GM21576 (cell line): Measurements from ENCODE around the gene SH3YL1.
A peak's percentile ranks its signal among the peaks of the same experiment; 100 is the strongest.

Experiments
- ATAC-seq: cut with Tn5 transposase; IDR thresholded peaks from one replicate; pipeline ENCODE4 v1.9.1; 2021; ENCODE audit warnings: mild to moderate bottlenecking, moderate library complexity; ENCODE audit not compliant: unreplicated experiment

Gene SH3YL1

GRCh38 chr2:258933-259332 lies 4.9 kb downstream of the SH3YL1 start:
- ATAC-seq = no peak

DNA sequence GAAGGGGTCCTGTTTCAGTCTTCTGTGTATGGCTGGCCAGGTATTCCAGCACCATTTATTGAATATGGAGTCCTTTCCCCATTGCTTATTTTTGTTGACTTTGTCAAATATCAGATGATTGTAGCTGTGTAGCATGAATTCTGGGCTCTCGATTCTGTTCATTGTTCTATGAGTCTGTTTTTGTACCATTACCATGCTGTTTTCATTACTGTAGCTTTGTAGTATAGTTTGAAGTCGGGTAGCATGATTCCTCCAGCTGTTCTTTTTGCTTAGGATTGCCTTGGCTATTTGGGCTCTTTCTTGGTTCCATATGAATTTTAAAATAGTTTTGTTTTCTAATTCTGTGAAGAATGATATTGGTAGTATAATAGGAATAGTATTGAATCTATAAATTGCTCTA lies 6.0 kb downstream of the SH3YL1 start:
- no peak for ATAC-seq

GRCh38 chr2:257429-257828 lies 6.4 kb downstream of the SH3YL1 start:
- no peak for ATAC-seq

DNA sequence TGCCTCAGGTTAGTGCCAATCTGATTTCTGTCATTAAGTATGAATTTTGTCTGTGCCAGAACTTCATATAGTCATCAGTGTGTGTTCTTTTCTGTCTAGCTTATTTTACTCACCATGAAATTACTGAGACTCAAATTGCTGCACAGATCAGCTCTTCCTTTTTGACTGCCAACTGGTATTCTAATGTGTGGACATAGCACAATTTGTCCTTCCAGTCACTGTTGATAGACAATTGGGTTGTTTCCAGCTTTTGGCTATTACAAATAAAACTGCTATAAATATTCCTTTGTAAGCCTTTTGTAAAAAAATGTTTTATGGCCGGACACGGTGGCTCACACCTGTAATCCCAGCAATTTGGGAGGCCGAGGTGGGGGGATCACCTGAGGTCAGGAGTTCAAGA lies 7.7 kb downstream of the SH3YL1 start:
- no peak for ATAC-seq

- ATAC-seq = no peak
These were observed 8.6 kb downstream of the SH3YL1 start for GRCh38 chr2:255195-255594.

DNA sequence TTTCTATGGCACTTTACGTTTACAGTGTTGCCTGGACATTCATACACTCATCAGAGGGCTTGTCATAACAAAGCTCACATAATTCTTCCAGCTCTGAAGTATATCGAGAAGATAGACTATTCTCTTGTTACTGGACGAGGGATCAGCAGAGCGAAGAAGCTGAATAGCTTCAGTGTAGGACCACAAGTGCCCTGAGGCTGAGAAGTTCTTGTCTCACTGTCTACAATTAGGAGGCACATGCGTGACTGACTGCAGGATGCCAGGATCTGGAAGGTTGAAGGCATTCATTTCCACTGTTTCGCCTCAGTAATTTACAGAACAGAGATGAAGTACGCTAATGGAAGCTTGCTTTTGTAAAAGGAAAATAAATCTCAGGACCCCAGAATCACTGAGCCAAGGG lies 9.6 kb downstream of the SH3YL1 start:
- no peak for ATAC-seq

DNA sequence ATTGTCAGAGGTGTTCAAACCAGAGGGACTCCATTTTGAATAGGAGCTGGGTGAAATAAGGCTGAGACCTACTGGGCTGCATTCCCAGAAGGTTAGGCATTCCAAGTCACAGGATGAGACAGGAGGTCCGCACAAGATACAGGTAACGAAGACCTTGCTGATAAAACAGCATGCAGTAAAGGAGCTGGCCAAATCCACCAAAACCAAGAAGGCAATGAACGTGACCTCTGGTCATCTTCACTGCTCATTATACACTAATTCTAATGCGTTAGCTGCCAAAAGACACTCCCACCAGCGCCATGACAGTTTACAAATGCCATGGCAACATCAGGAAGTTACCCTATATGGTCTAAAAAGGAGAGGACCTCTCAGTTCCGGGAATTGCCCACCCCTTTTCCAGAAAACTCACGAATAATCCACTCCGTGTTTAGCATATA lies 10.6 kb downstream of the SH3YL1 start:
- no peak for ATAC-seq

DNA sequence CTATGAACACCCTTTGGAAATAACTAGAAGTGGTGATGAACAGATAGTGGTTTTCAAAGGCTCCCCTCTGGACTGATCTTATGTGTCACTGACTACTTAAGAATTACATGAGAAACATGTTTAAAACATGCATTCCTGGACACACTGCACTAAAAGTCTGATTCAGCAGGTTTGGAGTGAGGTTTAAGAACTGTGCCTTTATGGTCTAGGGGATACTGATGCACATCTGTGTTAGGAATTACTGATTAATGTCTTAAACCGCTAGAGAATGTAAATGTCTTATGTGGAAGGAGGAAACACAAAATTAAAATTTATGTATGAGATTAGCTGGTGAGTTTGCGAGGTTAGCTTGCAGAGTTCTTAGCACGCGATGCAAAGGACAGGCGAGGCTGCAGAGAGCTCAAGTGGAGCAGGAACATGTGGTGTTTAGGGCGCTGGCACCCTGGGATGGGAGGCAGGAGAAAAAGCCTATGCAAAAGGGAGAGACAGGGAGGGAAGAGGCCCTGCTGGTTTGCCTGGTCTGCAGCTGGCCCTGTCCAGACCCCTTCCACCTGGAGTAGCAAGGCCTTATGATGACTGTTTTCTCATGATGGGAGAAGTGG lies 11.7 kb downstream of the SH3YL1 start:
- ATAC-seq = no peak

GRCh38 chr2:249538-250042 lies 14.2 kb downstream of the SH3YL1 start:
- no peak for ATAC-seq

DNA sequence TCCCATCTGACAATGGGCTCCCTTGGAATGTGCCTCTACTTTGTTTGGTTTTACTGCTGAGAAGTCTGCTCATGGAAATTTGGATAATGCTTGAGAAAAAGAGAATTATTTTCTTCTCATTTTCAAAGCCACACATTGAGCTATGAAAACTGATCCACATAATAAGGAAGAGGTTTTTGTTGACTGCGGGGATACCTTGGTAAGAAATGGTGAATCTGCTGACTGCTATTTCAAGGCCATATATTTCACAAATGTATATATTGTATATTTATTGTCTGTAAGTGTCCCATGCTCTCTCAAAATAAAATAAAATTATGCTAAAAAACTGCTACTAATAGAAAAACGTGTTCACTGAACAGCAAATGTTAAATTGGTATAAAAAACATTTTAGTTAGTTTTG lies 15.1 kb downstream of the SH3YL1 start:
- ATAC-seq = no peak

- ATAC-seq = peak; percentile 60
These were observed 17.2 kb downstream of the SH3YL1 start for GRCh38 chr2:246489-247144.

DNA sequence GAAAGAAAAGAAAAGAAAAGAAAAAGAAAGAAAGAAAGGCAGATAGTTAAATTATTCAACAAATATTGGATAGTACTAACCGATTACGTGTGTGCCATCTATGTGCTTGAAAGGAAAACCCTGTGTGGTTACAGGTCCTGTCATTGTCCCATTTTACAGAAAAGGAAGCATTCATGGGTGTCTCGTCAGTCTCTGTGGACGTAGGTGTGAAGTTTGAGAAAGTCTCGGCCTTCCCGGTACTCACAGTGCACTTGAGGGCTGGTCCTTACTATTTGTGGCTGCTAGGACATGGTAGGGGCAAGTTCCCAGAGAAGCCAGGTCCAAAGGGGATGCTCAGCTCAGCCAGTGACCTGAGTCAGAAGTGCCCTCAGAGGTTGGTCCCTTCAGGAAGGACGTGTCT lies 19.3 kb downstream of the SH3YL1 start:
- ATAC-seq = no peak

DNA sequence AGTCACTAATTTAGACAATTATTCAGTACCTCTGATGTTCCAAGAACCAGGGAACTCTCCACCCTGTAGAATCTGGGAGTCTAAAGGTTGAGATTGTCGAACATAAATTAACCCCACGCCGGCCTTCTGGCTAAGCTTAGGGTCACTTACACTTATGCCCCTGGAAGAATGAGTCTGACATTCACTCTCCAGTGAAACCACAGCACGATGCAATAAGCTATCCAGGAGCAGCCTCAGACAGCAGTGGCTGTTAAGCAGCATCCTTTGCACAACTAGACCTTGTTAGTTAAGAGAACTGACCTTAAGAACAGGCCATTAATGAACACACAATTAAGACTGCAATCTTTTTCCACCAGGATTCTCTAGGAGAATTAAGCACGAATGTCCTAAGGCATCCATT lies 25.0 kb downstream of the SH3YL1 start:
- no peak for ATAC-seq

- no peak for ATAC-seq
These were observed 25.4 kb downstream of the SH3YL1 start for GRCh38 chr2:238431-238830.

DNA sequence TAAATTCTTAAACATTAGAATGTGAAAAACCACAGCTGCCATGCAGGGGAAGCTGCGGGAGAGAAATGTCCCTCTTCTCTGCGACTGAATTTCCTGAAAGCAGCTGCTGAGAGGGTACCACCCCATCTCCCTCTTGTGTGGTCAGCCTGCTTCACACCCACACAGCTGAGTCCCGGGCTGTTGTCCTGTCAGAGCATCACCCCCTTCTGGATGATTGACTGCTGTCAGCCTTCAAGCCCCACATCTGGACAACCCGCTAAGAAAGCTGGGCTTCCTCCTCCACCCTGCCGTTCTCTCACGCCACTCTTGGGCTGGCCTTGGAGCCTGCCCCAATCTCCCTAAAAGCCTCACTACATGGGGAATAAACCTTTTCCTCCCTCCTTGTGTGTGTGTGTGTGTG lies 26.0 kb downstream of the SH3YL1 start:
- no peak for ATAC-seq

- ATAC-seq = no peak
These were observed 26.8 kb downstream of the SH3YL1 start for GRCh38 chr2:236993-237539.

DNA sequence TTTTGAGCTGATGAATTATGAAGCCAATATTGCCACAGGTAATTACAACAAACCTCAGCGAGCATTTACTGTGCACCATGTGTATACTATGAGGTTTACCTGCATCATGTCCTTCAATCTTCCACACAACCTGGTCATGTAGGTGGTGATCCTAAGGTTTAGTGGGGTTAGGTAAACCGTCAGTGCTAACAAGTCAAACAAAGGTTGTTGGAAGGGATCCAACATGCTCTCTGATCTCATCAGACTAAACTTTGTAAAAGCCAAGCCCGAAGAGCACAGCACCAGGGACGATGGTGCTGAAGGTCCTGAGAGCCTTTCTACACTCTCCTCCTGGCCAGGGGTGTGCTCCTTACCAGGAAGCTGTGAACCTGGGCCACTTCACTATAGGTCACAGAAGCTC lies 29.4 kb downstream of the SH3YL1 start:
- no peak for ATAC-seq

GRCh38 chr2:233030-233429 lies 30.8 kb downstream of the SH3YL1 start:
- no peak for ATAC-seq

GRCh38 chr2:231521-232185 lies 32.2 kb downstream of the SH3YL1 start:
- no peak for ATAC-seq

- no peak for ATAC-seq
These were observed 35.1 kb downstream of the SH3YL1 start for GRCh38 chr2:228518-229278.

- no peak for ATAC-seq
These were observed 35.7 kb downstream of the SH3YL1 start for GRCh38 chr2:228115-228514.
